ENCODE measurements around the gene TFEB.
A peak's percentile ranks its signal among the peaks of the same experiment; 100 is the strongest.
"Not testable (repeated sequence)": the region's sequence is repeated elsewhere in the genome, so short reads cannot be mapped to it uniquely, and the experiment has no call there.

Gene TFEB

DNA sequence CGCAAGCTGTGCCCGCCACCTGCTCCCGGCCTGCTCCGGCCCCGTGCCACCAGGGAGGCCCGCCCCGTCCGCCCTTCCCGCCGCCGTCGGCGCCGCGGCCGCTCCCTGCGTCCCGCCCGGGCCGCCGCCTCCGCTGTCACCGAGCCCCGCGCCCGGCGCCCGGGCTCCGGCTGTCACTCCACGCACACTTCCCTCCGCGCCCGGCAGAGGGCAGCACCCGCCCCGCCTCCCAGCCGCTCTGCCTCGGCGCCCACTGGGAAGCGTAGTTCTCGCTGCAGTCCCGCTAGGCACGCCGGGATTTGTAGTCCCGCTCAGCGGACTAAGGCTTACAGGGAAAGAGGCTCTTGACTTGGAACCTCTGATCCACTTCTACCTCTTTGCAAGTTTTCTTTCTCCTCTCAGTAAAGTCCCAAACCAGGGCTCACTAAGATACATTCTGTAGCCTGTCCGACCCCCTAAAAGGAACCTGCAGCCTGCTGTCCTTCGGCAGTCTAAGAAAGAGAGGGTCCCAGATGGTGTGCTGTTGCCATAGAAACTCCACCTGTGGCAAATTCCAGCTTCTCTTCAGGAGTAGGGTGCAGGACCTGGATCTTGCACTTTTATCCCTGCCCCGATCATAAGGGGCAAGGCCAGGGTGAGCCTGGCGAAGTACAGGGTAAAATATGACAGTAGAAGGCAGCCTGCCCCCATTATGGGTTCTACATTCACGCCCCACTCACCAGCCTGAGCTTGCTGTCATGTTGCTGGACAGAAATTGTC, at the start of gene TFEB:
Gene TFEB (minus strand): TSS at position 182 of the 759 bp plus-strand sequence. CDS start 44,395 bp downstream, outside the sequence.
- DNase-seq (ENCODE audit: low spot score), result peak; percentile 92

DNA sequence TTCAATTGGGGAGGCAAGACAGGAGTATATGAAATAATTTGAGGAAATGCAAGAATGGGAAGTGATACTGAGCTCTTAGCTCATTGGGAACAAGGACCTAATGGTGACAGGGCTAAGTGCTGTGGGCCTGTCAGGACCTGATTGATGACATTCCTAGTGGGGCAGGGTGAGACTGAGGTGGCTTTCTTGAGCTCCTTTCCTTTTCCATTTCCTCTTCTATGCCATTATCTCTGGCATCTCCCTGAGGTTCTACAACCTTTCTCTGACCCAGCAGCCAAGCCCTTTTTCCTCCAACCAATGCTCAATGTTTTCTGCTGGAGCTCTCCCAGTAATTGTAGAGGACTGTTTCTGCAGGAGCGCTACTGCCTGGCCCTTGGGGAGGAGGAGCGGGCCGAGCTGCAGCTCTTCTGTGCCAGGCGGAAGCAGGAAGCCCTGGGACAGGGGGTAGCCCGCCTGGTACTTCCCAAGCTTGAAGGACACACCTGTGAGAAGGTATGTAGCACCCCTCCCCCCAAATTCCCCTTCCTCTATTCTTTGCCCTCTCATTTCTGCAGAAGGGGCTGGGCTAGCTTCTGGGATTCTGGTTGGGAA, 49.3 kb upstream of the TFEB start:
- no peak for DNase-seq (ENCODE audit: low spot score)

DNA sequence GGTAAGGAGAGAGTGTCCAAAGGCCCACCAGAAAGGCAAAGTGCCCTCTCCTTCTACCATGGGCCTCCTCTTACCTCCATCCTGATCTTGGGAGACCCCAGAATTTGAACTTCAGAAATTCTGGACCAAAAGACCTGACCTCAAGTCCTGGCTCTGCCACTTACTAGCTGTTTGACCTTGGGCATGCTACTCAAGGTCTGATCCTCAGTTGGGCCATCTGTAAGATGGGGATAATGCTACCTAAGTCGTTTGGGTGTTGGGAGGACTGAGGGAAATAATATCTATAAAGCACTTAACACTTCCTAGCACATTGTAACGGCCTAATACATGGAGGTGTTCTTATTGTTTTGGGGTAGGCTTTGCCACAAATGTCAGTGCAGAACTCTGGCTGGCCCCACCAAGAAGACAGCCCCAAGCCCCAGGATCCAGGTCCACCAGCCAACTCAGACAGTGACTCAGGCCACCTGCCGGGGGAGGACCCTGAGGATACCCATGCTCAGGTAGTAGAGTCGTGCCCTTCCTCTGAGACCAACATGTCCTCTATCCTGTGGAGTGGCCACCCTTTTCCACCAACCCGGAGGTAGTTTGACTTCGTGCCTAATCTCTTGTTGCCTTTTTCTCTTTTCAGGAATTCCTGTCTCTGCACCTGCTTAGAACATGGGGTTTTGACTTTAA, 47.8 kb upstream of the TFEB start:
- DNase-seq (ENCODE audit: low spot score), result no peak

DNA sequence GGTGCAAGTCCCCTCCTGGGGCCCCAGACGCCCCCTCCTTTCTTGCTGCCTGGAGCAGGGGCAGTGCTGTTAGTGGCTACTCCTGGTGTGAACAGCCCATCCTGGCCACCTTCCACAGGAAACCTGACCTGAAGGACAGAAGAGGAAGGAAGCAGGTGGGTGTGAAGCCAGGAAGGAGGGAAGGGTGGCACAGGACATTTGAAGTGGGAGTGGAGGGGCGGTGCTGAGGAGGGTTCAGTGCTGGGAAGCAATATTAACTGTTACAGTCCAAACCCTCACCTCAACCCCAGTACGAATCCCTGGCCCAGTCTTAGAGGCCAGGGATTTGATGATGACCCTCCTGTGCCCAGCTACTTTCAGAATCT, 45.9 kb upstream of the TFEB start:
- no peak for DNase-seq (ENCODE audit: low spot score)

DNA sequence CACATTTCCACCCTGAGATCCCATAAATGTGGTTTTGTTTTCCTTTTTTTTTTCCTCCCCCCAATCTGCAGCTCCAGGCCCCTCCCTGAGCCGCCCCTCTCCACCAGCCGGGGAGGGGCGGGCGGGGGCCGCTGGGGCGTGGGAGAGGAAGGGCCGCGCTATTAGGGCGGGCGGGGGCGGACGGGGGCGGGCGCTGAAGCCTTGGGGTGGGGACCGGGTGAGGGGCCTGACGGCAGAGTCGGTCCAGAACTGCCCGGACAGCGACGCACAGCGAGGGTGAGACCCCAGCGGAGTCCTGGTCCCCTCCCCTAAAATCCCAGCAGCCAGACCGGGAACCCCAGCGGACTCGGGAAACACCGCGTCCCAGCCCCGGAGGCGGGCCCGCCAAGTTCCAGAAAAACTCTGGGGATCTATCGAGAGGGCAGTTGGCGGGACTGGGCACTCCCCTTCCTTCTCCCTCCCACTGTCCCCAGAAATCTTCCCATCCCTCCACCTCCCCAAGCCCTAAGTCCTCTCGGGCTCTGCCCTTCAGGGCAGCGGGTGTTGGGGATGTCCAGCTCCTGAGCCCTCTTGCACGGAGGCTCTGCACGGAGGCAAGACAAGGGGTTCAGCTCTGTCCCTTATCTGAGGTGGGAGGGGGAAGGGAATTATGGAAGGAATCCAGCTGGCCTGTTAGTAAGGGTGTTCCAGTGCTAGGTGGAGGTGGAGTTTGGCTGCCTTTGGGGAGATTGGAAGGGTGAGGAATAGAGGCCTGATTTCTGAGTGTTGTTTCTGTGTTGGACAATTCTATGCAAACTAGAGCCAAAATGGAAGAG, 45.4 kb upstream of the TFEB start, which contains the start of gene PRICKLE4:
Gene PRICKLE4 (plus strand): TSS at position 232 of the 815 bp plus-strand sequence. CDS start 2,692 bp downstream, outside the sequence.
- DNase-seq (ENCODE audit: low spot score), result no peak

DNA sequence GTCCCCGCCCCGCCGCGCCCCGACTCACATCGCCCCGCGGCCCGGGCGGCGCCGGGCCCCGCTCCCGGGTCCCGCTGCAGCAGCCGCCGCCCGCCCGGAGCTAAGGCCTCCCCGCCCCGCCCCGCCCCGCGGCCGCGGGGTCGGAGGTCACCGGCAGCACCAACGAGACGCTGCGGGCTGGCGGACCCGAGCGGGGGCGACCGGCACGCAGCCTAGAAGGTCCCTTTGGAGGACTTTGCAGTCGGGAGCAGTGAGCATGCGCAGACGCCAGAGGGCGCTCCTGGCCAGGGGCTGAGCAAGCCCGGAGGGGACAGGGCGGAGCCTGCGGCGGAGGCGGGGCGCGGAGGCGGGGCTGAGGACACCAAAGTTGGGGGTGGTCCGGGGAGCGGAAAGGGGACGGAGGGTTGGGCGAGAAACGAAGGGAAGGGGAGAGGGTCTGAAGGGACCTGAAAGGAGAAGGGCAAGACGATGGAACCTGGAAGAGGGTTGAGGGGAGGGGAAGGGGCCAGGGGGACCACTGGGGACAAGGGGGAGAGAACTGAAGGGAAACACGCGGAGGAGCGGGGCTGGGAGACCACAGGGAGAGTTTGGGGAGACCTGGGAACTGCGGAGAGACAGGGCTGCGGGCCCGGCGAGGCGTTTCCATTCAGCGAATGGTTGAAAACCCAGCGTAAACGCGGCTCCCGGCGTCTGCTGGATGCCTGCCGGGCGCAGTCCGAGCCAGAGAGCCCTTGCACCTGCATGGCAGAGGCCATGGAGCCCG, 44.6 kb upstream of the TFEB start, which contains the start of gene FRS3:
Gene FRS3 (minus strand): TSS at position 113 of the 763 bp plus-strand sequence. CDS start 2,913 bp downstream, outside the sequence.
- peak; percentile 98 for DNase-seq (ENCODE audit: low spot score)

DNA sequence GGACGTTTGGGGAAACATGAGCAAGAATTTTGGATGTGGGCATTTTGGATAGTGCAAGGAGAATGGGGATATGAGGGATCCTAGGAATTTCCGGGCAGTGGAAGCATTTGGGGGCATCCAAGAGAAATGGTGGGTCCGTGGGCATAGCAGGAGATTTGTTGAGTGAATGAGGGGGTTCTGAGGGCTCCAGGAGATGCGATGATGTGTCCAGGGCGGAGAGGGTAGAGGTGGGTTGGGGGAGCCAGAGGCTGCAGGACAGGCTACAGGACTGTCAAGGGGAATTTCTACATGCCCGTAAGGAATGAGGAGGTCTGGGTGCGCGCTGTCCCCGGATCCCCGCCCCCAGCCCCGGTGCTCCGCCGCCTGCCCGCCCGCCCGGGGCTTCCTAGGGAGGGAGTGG, 43.9 kb upstream of the TFEB start:
- DNase-seq (ENCODE audit: low spot score), result no peak

DNA sequence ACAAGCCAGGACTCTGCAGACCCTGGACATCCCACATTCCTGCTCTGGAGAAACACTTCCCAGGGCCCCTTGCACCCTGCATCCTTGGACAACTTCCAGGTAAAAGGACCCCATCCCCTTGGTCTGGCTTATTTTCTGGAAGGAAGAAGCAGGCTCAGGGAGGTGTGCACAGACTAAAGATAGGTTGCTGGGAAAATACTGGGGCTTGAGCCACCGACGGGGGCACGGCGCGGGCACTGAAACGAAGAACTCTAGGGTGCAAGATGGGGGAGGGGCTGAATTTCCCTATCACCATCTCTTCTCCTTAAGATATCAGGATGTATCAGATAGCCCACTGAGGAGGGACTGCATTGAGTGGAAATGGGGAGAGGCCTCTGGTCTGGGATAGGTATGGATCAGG, 43.5 kb upstream of the TFEB start:
- DNase-seq (ENCODE audit: low spot score), result no peak

DNA sequence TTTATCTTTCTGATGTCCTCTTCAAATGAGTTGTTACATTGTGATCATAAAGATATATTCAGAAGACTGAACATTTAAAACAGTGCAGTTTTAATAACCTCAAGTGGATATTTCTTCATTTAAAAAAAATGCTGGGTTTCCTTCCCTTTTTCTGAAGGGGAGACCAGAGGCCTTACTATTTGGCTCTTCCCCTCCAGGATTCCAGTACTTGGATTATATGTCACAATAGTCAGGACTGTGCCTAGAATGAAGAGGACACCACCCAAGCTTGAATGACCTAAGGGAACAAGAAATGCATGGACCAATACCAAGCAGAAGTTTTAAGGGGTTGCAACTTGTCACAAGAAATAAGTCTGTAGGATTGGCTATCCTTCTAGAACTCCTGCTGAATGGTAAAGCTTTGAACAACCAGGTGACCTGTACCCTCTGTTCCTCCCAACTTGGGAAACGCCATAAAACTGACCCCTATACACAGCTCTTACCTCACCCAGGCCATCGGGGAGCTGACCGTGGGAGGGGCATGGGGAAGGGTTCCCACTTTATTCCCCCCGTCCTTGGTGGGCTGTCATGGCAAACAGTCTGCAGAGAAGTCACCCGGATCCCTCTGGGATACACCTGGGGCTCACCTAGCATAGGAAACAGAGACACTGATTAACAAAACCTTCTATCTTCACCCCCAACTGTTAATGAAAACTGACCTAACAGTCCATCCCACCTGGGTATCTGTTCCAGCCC, 42.3 kb upstream of the TFEB start:
- no peak for DNase-seq (ENCODE audit: low spot score)

DNA sequence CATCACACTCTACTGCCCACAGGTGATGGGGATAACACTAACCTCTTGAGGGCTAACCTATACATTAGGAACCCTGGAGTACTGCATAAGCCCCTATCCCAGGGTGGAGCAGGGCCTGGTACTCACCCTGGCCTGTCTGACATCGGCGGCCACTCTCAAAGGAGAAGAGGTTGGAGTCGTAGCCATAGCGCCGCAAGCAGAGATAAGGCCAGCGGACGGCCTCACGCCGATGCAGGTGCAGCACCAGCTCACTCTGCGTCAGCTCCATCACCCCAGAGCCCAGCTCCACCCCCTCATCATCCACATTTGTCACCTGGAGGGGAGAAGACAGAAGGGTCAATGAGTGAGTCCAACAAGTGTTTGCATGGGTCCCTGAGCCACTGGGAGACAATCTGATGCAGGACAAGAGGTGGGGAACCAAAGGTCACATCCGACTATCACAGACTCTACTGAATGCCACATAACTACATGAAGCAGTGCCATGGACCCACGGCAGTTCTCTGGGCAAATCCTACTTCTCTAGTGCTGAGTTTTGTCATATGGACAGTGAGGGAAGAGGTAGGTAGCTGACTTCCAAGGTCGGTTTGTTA, 40.0 kb upstream of the TFEB start:
- no peak for DNase-seq (ENCODE audit: low spot score)

DNA sequence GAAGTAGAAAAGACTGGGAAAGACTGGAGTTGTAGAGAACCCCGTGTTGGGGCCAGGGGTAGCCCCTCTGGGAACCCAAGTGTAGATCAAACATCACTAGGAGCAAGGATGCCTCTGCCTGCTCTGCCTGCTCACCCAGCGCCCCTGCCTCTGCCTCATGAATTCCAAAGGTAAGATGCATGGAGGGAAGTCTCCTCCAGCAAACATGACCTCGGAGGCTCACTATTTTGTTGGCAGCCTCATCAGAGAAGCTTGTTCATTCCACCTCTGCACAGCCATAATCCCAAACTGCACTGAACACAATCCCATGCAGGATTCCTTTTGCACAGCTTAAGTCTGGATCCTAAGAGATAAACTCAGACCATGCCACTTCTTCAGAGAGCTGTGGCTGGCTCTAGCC, 39.4 kb upstream of the TFEB start:
- no peak for DNase-seq (ENCODE audit: low spot score)

DNA sequence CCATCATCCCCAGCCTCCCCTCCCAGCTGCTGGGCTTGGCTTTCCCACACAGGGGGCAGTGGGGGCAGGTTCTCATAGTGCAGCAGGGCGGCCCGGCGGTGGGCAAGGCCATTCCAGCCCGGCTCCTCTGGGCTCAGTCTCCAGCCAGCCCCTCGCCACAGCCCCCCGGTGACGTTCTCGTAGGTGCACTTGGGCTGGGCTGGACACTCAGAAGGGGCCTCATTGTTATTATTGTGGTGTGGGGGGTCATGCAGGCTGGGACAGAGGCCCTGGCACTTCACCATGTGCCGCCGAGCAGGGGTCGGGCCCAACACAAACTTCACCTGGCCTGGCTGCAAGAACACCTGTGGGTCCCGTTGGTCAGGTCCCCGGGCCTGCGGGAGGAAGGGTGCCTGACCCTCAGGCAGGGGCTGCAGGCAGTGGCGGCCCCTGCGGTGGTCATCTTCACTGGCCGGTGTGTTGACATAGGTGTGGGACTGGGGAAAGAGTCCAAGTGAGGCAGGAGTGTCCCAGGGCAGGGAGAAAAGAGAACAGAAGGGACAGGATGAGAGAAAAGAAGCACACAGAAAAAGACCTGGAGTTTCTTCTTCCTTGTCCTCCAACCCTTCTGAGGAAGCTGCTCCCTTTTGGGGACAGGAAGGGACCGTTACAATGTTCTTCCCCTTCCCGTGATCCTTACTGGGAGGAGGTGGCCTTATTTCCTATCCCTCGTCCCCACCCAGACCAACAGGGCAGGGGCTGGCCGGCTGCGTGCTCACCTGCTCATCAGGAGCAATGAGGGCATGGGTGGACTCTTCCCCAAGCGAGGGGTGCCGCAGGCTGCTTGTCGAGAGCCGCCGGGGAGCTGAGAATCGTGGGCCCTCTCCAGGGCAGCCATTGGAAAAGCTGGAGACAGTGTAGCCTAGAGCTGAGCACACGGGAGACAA, 35.9 kb upstream of the TFEB start:
- DNase-seq (ENCODE audit: low spot score), result no peak

DNA sequence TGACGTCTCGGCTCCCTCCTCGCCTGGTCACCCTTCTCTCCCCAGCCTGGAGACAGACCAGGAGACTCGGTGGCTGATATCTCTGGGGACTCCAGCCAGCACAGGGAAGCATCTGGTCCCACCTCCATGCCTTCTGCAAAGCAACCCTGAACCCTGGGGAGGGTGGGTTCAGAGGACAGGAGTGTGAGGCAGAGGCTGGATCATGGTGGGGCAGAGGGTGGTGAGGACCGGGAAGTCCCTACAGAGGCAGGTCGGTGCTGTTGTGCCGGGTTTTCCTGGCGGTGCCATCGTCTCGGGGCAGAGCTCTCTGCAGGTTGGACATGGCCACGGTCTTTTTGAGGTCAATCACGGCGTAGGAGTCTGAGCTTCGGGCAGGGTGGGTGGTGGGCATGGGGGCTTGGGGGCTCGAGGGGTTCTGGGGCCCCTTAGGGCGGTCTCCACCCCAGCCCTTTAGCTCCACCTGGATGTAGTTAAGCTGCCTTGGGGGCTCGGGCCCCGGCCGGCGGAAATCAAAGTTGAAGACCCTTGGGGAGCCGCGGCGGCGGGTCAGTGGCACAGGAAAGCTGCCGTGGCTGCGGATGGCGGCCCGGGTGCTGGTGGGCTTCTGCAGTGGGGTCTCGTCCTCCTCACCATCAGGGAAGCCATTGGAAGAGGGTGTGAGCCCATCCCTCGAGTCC, 35.1 kb upstream of the TFEB start:
- DNase-seq (ENCODE audit: low spot score), result no peak

DNA sequence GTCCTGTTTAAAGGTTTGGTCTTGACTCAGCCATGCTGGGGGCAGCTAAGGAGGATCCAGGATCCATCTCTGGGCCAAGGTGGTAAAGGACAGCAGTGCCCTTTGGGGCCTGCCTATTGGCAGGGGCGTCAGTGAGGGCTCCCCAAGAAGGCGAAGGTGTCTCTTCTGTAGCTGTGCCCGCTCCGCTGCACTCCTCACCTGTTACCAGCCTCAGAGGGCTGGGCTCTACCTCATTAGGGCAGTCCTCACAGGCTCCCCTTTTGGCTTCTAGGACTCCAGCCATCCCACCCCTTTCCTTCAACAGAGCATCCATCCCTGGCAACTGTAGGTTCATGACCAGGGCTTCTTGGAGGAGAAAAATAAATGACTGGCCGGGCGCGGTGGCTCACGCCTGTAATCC, 34.0 kb upstream of the TFEB start:
- DNase-seq (ENCODE audit: low spot score), result no peak

DNA sequence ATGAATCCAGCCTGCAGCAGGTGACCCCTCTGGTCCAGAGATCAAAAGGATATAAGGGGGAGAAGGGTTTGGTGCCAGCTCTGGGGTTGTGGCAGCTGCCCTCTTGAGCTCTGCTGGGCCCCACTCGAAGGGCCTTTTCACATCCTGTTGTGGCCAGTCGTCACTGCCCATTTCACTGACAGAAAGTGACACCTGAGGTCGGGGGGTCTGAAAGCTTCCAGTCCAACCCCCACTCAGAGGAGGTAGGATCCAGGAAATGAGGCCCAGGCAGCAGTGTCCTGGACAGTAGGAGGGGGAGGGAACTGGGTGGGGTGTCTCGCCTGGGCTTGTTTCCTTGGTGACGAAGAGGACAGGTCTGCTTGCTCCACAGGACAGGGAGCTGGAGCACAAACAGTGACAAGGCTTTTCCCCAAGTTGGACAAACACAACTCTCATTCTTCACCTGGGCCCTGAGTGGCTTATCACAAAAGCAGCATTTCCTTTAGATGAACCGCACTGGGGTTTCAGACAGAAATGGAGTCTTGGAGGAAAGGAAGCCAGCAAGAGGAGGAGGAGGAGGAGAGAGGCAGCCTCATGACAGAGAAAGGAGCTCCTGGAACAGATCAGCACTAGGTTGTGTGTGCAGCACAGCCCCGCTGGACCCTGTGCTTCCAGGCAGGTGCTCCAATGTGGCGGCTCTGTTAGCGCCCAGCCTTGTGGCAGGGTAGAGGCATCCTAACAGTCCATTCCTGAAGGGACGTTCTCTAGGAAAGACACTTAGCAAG, 33.3 kb upstream of the TFEB start:
- DNase-seq (ENCODE audit: low spot score), result no peak

DNA sequence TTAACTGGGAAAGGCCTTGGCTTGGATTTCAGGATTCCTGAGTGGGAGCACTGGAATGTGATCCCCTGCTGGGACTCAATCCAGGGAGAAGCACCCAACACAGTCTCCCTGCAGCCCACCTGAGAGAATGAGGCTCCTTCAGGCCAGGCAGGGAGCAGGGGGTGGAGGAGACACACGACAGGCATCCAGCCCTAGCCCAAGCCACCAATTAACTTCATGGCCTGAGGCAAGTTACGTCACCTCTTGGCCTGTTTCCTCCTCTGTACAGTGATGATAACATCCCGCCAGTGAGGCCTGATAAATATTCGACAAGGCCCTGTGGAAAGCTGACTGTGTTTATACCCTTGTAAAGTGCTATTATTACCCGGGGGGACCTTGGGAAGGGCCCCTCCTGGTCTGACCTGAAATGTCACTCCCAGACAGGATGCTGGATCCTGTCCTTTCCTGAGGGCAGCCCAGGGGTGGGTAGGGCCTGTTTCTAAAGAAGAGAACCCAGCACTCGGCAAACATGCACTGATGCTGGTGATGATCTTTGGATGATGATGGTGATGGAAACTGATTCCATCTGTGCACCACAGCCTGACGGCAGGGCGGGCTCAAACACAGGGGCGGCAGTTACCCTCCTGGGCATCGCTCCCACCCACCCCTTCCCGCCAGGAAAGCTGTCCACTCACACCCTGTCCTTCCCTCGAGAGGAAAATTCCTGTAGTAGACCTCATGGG, 31.9 kb upstream of the TFEB start:
- no peak for DNase-seq (ENCODE audit: low spot score)

DNA sequence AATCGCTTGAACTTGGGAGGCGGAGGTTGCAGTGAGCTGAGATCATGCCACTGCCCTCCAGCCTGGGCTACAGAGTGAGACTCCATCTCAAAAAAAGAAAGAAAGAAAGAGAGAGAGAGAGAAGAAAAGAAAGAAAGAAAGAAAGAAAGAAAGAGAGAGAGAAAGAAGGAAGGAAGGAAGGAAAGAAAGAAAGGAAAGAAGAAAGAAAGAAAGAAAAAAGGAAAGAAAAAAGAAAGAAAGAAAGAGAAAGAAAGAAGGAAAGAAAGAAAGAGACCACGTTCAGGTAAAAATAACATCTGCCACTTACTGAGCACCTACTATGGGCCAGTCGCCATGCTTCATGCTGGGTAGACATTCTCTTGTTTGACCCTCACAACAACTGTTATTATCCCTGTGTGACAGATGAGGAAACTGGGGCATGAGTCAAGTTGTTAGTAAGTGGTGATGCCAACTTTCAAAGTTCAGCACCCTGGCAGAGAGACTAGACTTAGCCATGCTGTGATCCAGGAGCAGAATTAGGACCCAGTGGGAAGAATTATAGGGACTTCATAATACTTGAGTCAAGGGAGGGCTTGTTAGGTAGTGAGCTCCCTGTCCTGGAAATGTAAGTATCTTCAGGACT, 30.7 kb upstream of the TFEB start:
- not testable (repeated sequence) for DNase-seq (ENCODE audit: low spot score)

All from CD4-positive, alpha-beta T cell treated with Interleukin-6 at 100 ng/mL for 8 hours (primary cell).